Transverse colon (tissue), 4 donors: Measurements from ENCODE around the gene LRRC63. TPM values are rescaled to one million over a fixed set of nuclear protein-coding genes. Genes with fewer than 3 reads are reported as not detected.

ENCODE experiments used
- DNase-seq: peaks from one replicate; pipeline ENCODE4 v3.0.0-alpha.2; 2019
- H3K27ac ChIP-seq, 4 donors: fragments of 200-600 bp; sonication (generic); 2 replicates each; pipeline ENCODE4 v1.5.1; 2016 to 2018; ENCODE audit warnings: inconsistent platforms in 4 of 4
- H3K27me3 ChIP-seq: fragments of 200-600 bp; sonication (generic); 2 replicates; pipeline ENCODE4 v1.5.1; 2017; ENCODE audit warnings: inconsistent platforms
- H3K36me3 ChIP-seq, 4 donors: fragments of 200-600 bp; sonication (generic); 2 replicates each; pipeline ENCODE4 v1.5.1; 2017 to 2019; ENCODE audit warnings: inconsistent platforms in 4 of 4
- H3K4me1 ChIP-seq, 4 donors: fragments of 200-600 bp; sonication (generic); 2 replicates each; pipeline ENCODE4 v1.5.1; 2017 to 2020; ENCODE audit warnings: inconsistent platforms in 4 of 4
- H3K4me3 ChIP-seq, 4 donors: fragments of 200-600 bp; sonication (generic); 1 replicate in 1 of 4; 2 replicates in 3 of 4; pipeline versions ENCODE4 v1.5.1 to v1.6.1; 2017 to 2019; ENCODE audit warnings: inconsistent platforms in 4 of 4
- H3K9me3 ChIP-seq, 2 donors: fragments of 200-600 bp; sonication (generic); 2 replicates each; pipeline ENCODE4 v1.5.1; 2017 to 2019; ENCODE audit warnings: inconsistent platforms in 2 of 2
- CTCF ChIP-seq, 5 experiments: fragments of 200-600 bp in 3 of 5; fragments of 450-650 bp in 2 of 5; sonication (generic) in 3 of 5; IDR thresholded peaks; 1 replicate in 2 of 5; 2 replicates in 3 of 5; pipeline ENCODE4 v1.5.1; 2016 to 2017; ENCODE audit warnings: antibody characterized with exemption in 5 of 5, inconsistent platforms in 3 of 5, mild to moderate bottlenecking in 2 of 5, moderate library complexity in 1 of 5
- EP300 ChIP-seq: sonication (generic); formaldehyde crosslinking; IDR thresholded peaks from one replicate; pipeline ENCODE4 v1.6.1; 2017; ENCODE audit warnings: antibody characterized with exemption, low read depth
- POLR2A ChIP-seq: fragments of 450-650 bp; IDR thresholded peaks from one replicate; pipeline ENCODE4 v1.6.1; 2016; ENCODE audit warnings: antibody characterized with exemption, mild to moderate bottlenecking, moderate library complexity
- POLR2AphosphoS5 ChIP-seq, 3 donors: sonication (generic); formaldehyde crosslinking; IDR thresholded peaks; one replicate each; pipeline ENCODE4 v1.6.1; 2016; ENCODE audit warnings: antibody characterized with exemption in 3 of 3
- WGBS, 2 donors: methylation state at CpG; one replicate each; pipeline ENCODE4 v1.1.5; 2018; ENCODE audit warnings: low coverage in 1 of 2; 5-methylcytosine and 5-hydroxymethylcytosine counted together
- in situ Hi-C, 4 donors: fragments of 200-750 bp; cut with MboI; loops; one replicate each; pipeline versions ENCODE4 v1.15.0 to v1.15.1; 2017; ENCODE audit warnings: low sequenced_read_pairs in 3 of 4, low pct_ligation_motif_present in 1 of 4, low pct_unique_long_range_greater_than_20kb in 1 of 4
- intact Hi-C: fragments of 100-400 bp; cut with DNase I; formaldehyde crosslinking; loops from one replicate; pipeline ENCODE4 v1.15.1; 2023; ENCODE audit warnings: low total_unique reads
- total RNA-seq, 4 donors: library from RNA; depleted of rRNA; stranded (reverse); fragments of >200 nt; gene quantifications; one replicate each; pipeline ENCODE4 v1.1.0, GENCODE V29; 2016

LRRC63 gene
- total RNA-seq, 4 donors from 2014 or later = 0.32 TPM; not detected in 3

- intact Hi-C loops = no loop called here
- no peak overlapping the region for H3K4me3 ChIP-seq
- no peaks in the 10 kb centered on the region for H3K4me1 ChIP-seq
- H3K36me3 ChIP-seq = no peaks in the 10 kb centered on the region
- in situ Hi-C loops = no loop called here
- no peaks in the 10 kb centered on the region for H3K9me3 ChIP-seq
- no peak for DNase-seq
- no peak for TF ChIP-seq POLR2A
- TF ChIP-seq CTCF (IDR thresholded peaks at IDR 0.05) = no peak
- TF ChIP-seq EP300 = no peak
- TF ChIP-seq POLR2AphosphoS5 (IDR thresholded peaks at IDR 0.05) = no peak
- H3K27ac ChIP-seq = no peak overlapping the region
- 83 to 86% methylated on average over 1 to 2 of the region's 2 CpGs for WGBS, 2 donors
- H3K27me3 ChIP-seq = no peaks in the 10 kb centered on the region
These were observed 55.4 kb downstream of the LRRC63 start for GRCh38 chr13:46267166-46267565.

- in situ Hi-C loops (no loop called here), intact Hi-C loops (no loop called here)
- no peaks in the 10 kb centered on the region for H3K27me3 ChIP-seq
- H3K36me3 ChIP-seq = no peaks in the 10 kb centered on the region
- H3K27ac ChIP-seq = no peak overlapping the region
- TF ChIP-seq EP300 (no peak), POLR2A (no peak), CTCF (IDR thresholded peaks at IDR 0.05) (no peak), POLR2AphosphoS5 (IDR thresholded peaks at IDR 0.05) (no peak)
- no peak overlapping the region for H3K4me3 ChIP-seq
- H3K9me3 ChIP-seq = no peaks in the 10 kb centered on the region
- DNase-seq = no peak
- no peaks in the 10 kb centered on the region for H3K4me1 ChIP-seq
- 80 to 96% methylated on average over 3 to 6 of the region's 6 CpGs for whole genome bisulfite sequencing, 2 donors
These were observed 58.7 kb downstream of the LRRC63 start for GRCh38 chr13:46270416-46270815.

GRCh38 chr13:46274094-46274698 lies 62.5 kb downstream of the LRRC63 start:
- 79 to 87% methylated on average over 3 of the region's 3 CpGs for WGBS, 2 donors
- Histone ChIP-seq H3K27me3 (no peaks in the 10 kb centered on the region), H3K36me3 (no peaks in the 10 kb centered on the region), H3K9me3 (no peaks in the 10 kb centered on the region), H3K4me1 (no peaks in the 10 kb centered on the region), H3K4me3 (no peak overlapping the region), H3K27ac (no peak overlapping the region)
- TF ChIP-seq POLR2AphosphoS5 (IDR thresholded peaks at IDR 0.05) (no peak), POLR2A (no peak), CTCF (IDR thresholded peaks at IDR 0.05) (no peak)
- in situ Hi-C loops (no loop called here), intact Hi-C loops (no loop called here)
- no peak for DNase-seq

GRCh38 chr13:46278474-46278873 lies 66.7 kb downstream of the LRRC63 start:
- DNase-seq = no peak
- Histone ChIP-seq H3K4me1 (no peaks in the 10 kb centered on the region), H3K36me3 (no peaks in the 10 kb centered on the region), H3K27me3 (no peaks in the 10 kb centered on the region), H3K27ac (no peak overlapping the region), H3K4me3 (no peak overlapping the region), H3K9me3 (no peaks in the 10 kb centered on the region)
- no peak for TF ChIP-seq EP300
- TF ChIP-seq POLR2AphosphoS5 (IDR thresholded peaks at IDR 0.05) = no peak
- no peak for TF ChIP-seq POLR2A
- TF ChIP-seq CTCF (IDR thresholded peaks at IDR 0.05) = no peak
- intact Hi-C loops (no loop called here), in situ Hi-C loops (no loop called here)
- 35 to 57% methylated on average over 3 to 4 of the region's 4 CpGs for WGBS, 2 donors
